ENCODE measurements around the gene KCNQ1OT1. TPM values are rescaled to one million over a fixed set of nuclear protein-coding genes. Genes with fewer than 3 reads are reported as not detected.

The KCNQ1OT1 gene
- total and polyA plus RNA-seq, 2 of the 4 experiments (the other 2 are of a cell fraction), result 0.14 to 2.0 TPM

GRCh38 chr11:2745511-2745910, 45.7 kb upstream of the KCNQ1OT1 start:
- Histone ChIP-seq H3K27me3 (ENCODE audit: control insufficient read depth, insufficient read depth, low read length) (peaks cover 11% of the 10 kb centered on the region), H3K9me3 (ENCODE audit: control insufficient read depth, insufficient read depth, low read length) (no peaks in the 10 kb centered on the region), H4K8ac (ENCODE audit: low read depth in 2 of 2, low read length in 2 of 2) (no peak overlapping the region), H3K27ac (ENCODE audit: insufficient read depth, low read length) (no peak overlapping the region), H2AFZ (replicated peaks; ENCODE audit: low read length, poor library complexity) (no peak overlapping the region), H3K4me3 (ENCODE audit: insufficient read depth, low read depth, low read length) (no peak overlapping the region), H4K91ac (ENCODE audit: insufficient read depth, low read depth, low read length) (no peak overlapping the region), H2BK120ac (ENCODE audit: low read depth, low read length) (no peak overlapping the region), H3K9ac (ENCODE audit: low read depth, low read length) (no peak overlapping the region), H3K36me3 (ENCODE audit: control insufficient read depth, insufficient read depth, low read length) (no peaks in the 10 kb centered on the region), H2AK5ac (ENCODE audit: low read depth, low read length) (no peak overlapping the region), H3K9me1 (ENCODE audit: insufficient read depth, low read length) (no peaks in the 10 kb centered on the region), H3K79me1 (ENCODE audit: low read depth in 1 of 2, low read length in 2 of 2) (no peaks in the 10 kb centered on the region), H2BK5ac (ENCODE audit: low read depth, low read length, poor library complexity, severe bottlenecking) (no peak overlapping the region), H3K18ac (ENCODE audit: low read depth, low read length) (no peak overlapping the region), H2BK15ac (ENCODE audit: low read depth, low read length) (no peak overlapping the region), H3K56ac (ENCODE audit: extremely low read depth, insufficient read depth, low read length) (no peak overlapping the region), H2AK9ac (replicated peaks; ENCODE audit: low read depth, low read length, poor library complexity) (no peak overlapping the region), H2BK20ac (ENCODE audit: low read depth, low read length) (no peak overlapping the region), H4K5ac (ENCODE audit: low read depth, low read length) (no peak overlapping the region), H3K4me1 (ENCODE audit: control insufficient read depth, insufficient read depth, low read length) (peaks cover 18% of the 10 kb centered on the region), H3K4me2 (ENCODE audit: low read depth, low read length) (no peak overlapping the region), H4K20me1 (ENCODE audit: insufficient read depth, low read length) (no peaks in the 10 kb centered on the region), H3K4ac (ENCODE audit: low read depth, low read length) (no peak overlapping the region), H3K14ac (replicated peaks; ENCODE audit: low read depth, low read length) (no peak overlapping the region), H3K23ac (ENCODE audit: low read depth, low read length) (no peak overlapping the region)
- dilution Hi-C loops (cut with HindIII; ENCODE audit: low sequenced_read_pairs, unreplicated experiment) (no loop called here), in situ Hi-C loops (cut with MboI; ENCODE audit: low sequenced_read_pairs) (no loop called here), intact Hi-C loops (cut with micrococcal nuclease) (no loop called here)
- 100% methylated on average over 1 of the region's 14 CpGs; no CpG with 5 or more reads in 1 of the 2 experiments for WGBS, 2 experiments (ENCODE audit: extremely low coverage in 2 of 2, insufficient read length in 1 of 2)
- ChIA-PET CTCF (no interaction called here), POLR2A (ENCODE audit: unreplicated experiment) (no interaction called here)
- no TSS peak for BruUV-seq (replicated peaks)
- ATAC-seq (ENCODE audit: low read depth) (no peak), DNase-seq (no peak)
- no peak for TF ChIP-seq FOS (IDR thresholded peaks at IDR 0.05; ENCODE audit: low read depth, low read length)
- TF ChIP-seq RCOR1 (IDR thresholded peaks at IDR 0.05; ENCODE audit: insufficient replicate concordance, low read length), result no peak
